Measurements from ENCODE around the gene GMEB1.

DNA sequence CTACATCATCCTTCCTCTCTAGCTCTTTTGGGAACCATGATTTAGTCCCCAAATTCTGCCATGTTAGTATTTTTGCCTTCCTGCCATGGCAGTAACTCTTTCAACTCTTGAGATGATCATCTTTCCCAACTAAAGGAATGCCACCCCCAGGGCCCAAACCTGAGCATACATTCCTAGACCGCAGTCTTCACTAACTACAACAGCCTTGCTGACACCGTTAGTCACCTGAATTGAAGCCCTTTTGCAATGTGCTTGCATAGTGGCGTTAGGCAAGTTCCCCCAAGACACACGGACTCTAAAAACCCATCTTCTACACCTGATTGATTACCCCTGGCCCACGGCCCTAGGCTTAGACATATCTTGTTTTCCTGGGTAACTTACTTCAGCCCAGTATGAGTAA, 51.8 kb downstream of the GMEB1 start:
- TF ChIP-seq, protein P1, sequence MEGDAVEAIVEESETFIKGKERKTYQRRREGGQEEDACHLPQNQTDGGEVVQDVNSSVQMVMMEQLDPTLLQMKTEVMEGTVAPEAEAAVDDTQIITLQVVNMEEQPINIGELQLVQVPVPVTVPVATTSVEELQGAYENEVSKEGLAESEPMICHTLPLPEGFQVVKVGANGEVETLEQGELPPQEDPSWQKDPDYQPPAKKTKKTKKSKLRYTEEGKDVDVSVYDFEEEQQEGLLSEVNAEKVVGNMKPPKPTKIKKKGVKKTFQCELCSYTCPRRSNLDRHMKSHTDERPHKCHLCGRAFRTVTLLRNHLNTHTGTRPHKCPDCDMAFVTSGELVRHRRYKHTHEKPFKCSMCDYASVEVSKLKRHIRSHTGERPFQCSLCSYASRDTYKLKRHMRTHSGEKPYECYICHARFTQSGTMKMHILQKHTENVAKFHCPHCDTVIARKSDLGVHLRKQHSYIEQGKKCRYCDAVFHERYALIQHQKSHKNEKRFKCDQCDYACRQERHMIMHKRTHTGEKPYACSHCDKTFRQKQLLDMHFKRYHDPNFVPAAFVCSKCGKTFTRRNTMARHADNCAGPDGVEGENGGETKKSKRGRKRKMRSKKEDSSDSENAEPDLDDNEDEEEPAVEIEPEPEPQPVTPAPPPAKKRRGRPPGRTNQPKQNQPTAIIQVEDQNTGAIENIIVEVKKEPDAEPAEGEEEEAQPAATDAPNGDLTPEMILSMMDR (IDR thresholded peaks at IDR 0.05; ENCODE audit: borderline replicate concordance, extremely low read depth, low read length, poor library complexity, severe bottlenecking): no peak
- no peak for TF ChIP-seq EZH2 (IDR thresholded peaks at IDR 0.05; ENCODE audit: borderline replicate concordance, low read depth, low read length, severe bottlenecking)
